Breast epithelium (tissue), 4 donors: ENCODE results near the gene UNC80. TPM values are rescaled to one million over a fixed set of nuclear protein-coding genes. Genes with fewer than 3 reads are reported as not detected.

Experiments used
- DNase-seq, 2 donors: peaks; one replicate each; pipeline ENCODE4 v3.0.0-alpha.2; 2019; ENCODE audit warnings: low spot score in 2 of 2
- H3K27ac ChIP-seq, 2 donors: fragments of 200-600 bp; sonication (generic) in 1 of 2; one replicate each; pipeline ENCODE4 v1.5.1; 2016 to 2019; ENCODE audit warnings: mild to moderate bottlenecking in 1 of 2
- H3K27me3 ChIP-seq, 2 donors: fragments of 200-600 bp; sonication (generic) in 1 of 2; one replicate each; pipeline versions ENCODE4 v1.5.1 to v1.6.0; 2017 to 2019; ENCODE audit warnings: control low read depth in 1 of 2, mild to moderate bottlenecking in 1 of 2
- H3K36me3 ChIP-seq: fragments of 200-600 bp; one replicate; pipeline ENCODE4 v1.5.1; 2019
- H3K4me1 ChIP-seq, 2 donors: fragments of 200-600 bp; sonication (generic); one replicate each; pipeline ENCODE4 v1.5.1; 2016 to 2019; ENCODE audit warnings: control low read depth in 1 of 2
- H3K4me3 ChIP-seq, 3 donors: fragments of 200-600 bp; sonication (generic); 1 replicate in 2 of 3; 2 replicates in 1 of 3; pipeline ENCODE4 v1.5.1; 2016 to 2019; ENCODE audit warnings: mild to moderate bottlenecking in 3 of 3, moderate library complexity in 2 of 3
- H3K9me3 ChIP-seq, 2 donors: fragments of 200-600 bp; sonication (generic) in 1 of 2; one replicate each; pipeline ENCODE4 v1.5.1; 2016 to 2019; ENCODE audit warnings: control low read depth in 1 of 2
- POLR2A ChIP-seq: fragments of 450-650 bp; IDR thresholded peaks from one replicate; pipeline ENCODE4 v1.6.1; 2016; ENCODE audit warnings: antibody characterized with exemption, mild to moderate bottlenecking, moderate library complexity
- POLR2AphosphoS5 ChIP-seq, 3 donors: sonication (generic); formaldehyde crosslinking; IDR thresholded peaks; one replicate each; pipeline ENCODE4 v1.6.1; 2017; ENCODE audit warnings: antibody characterized with exemption in 3 of 3
- intact Hi-C: fragments of 100-400 bp; cut with DNase I; formaldehyde crosslinking; loops from one replicate; pipeline ENCODE4 v1.15.1; 2023; ENCODE audit warnings: low total_unique reads
- total RNA-seq, 3 donors: library from RNA; depleted of rRNA; stranded (reverse); fragments of >200 nt; gene quantifications; one replicate each; pipeline ENCODE4 v1.1.0, GENCODE V29; 2016
- TF ChIP-seq, protein P1 (sequence below), 3 donors: fragments of 450-650 bp; IDR thresholded peaks; one replicate each; pipeline ENCODE4 v1.5.1; 2016 to 2017; ENCODE audit warnings: antibody characterized with exemption in 3 of 3, mild to moderate bottlenecking in 3 of 3, moderate library complexity in 3 of 3

The UNC80 gene
- total RNA-seq, 3 donors from 2014 or later: under 0.01 TPM; not detected in 2

DNA sequence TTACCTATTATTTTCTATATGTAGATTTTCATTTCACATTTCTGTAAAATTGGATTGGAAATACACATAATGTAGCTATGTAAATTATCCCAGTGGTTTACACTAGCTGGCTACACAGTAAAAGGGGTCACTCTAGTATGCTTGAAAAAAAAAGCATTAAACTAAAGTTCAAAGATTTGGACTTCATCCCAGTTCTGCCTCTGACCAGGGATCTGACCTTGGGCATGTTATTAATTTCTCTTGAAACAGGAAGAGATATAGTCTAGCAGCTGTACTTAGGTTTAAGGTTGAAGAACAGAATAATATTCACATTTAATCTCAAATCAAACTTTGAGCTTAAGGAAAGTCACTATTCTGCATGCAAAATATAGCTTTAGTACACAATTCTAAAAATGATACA is 166.3 kb downstream of the UNC80 start:
- TF ChIP-seq POLR2A: no peak
- TF ChIP-seq, protein P1, sequence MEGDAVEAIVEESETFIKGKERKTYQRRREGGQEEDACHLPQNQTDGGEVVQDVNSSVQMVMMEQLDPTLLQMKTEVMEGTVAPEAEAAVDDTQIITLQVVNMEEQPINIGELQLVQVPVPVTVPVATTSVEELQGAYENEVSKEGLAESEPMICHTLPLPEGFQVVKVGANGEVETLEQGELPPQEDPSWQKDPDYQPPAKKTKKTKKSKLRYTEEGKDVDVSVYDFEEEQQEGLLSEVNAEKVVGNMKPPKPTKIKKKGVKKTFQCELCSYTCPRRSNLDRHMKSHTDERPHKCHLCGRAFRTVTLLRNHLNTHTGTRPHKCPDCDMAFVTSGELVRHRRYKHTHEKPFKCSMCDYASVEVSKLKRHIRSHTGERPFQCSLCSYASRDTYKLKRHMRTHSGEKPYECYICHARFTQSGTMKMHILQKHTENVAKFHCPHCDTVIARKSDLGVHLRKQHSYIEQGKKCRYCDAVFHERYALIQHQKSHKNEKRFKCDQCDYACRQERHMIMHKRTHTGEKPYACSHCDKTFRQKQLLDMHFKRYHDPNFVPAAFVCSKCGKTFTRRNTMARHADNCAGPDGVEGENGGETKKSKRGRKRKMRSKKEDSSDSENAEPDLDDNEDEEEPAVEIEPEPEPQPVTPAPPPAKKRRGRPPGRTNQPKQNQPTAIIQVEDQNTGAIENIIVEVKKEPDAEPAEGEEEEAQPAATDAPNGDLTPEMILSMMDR (IDR thresholded peaks at IDR 0.05): no peak
- TF ChIP-seq POLR2AphosphoS5 (IDR thresholded peaks at IDR 0.05): no peak
- intact Hi-C loops: loop anchor here (2.0 kb wide), 1 partner anchor 43 kb away; no protein-coding TSS in a partner anchor
- Histone ChIP-seq H3K9me3 (no peaks in the 10 kb centered on the region), H3K4me3 (no peak overlapping the region), H3K27ac (no peak overlapping the region), H3K36me3 (no peaks in the 10 kb centered on the region), H3K4me1 (no peaks in the 10 kb centered on the region), H3K27me3 (no peaks in the 10 kb centered on the region)
- no peak for DNase-seq

GRCh38 chr2:209938906-209939305 is 167.3 kb downstream of the UNC80 start:
- H3K36me3 ChIP-seq: no peaks in the 10 kb centered on the region
- intact Hi-C loops: no loop called here
- no peaks in the 10 kb centered on the region for H3K27me3 ChIP-seq
- no peaks in the 10 kb centered on the region for H3K9me3 ChIP-seq
- no peaks in the 10 kb centered on the region for H3K4me1 ChIP-seq
- H3K27ac ChIP-seq: no peak overlapping the region
- TF ChIP-seq POLR2AphosphoS5 (IDR thresholded peaks at IDR 0.05): no peak
- DNase-seq: no peak
- H3K4me3 ChIP-seq: no peak overlapping the region

DNA sequence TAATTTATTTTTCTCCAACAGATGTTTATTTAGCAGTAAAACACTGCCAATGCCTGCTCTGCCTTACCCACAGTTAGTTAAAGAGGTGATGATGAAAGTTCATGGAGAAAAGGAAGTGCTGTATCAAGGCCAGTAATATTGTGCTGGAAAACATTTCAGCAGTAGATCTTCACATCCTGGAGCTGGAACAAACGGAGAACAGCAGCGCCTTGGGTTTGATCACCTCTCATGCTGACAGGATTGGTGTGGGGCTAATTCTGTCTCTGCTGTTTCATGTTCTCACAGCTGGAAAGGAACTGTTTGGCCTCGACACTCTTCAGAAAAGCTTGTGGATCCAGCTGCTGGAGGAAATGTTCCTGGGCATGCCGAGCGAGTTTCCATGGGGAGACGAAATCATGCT is 169.3 kb downstream of the UNC80 start:
- no peaks in the 10 kb centered on the region for H3K4me1 ChIP-seq
- no peak overlapping the region for H3K4me3 ChIP-seq
- TF ChIP-seq, protein P1 (IDR thresholded peaks at IDR 0.05): no peak
- TF ChIP-seq POLR2AphosphoS5 (IDR thresholded peaks at IDR 0.05): no peak
- TF ChIP-seq POLR2A: no peak
- no peak for DNase-seq
- intact Hi-C loops: no loop called here
- no peaks in the 10 kb centered on the region for H3K27me3 ChIP-seq
- H3K36me3 ChIP-seq: no peaks in the 10 kb centered on the region
- no peaks in the 10 kb centered on the region for H3K9me3 ChIP-seq
- no peak overlapping the region for H3K27ac ChIP-seq

GRCh38 chr2:209942426-209942825 is 170.8 kb downstream of the UNC80 start:
- no peak for DNase-seq
- Histone ChIP-seq H3K27me3 (no peaks in the 10 kb centered on the region), H3K9me3 (no peaks in the 10 kb centered on the region), H3K4me3 (no peak overlapping the region), H3K4me1 (no peaks in the 10 kb centered on the region), H3K27ac (no peak overlapping the region), H3K36me3 (no peaks in the 10 kb centered on the region)
- intact Hi-C loops: no loop called here
- TF ChIP-seq POLR2A (no peak), POLR2AphosphoS5 (IDR thresholded peaks at IDR 0.05) (no peak)
- TF ChIP-seq, protein P1 (IDR thresholded peaks at IDR 0.05): no peak

- no peak for DNase-seq
- no peaks in the 10 kb centered on the region for H3K36me3 ChIP-seq
- no peaks in the 10 kb centered on the region for H3K9me3 ChIP-seq
- H3K4me3 ChIP-seq: no peak overlapping the region
- intact Hi-C loops: no loop called here
- TF ChIP-seq POLR2AphosphoS5 (IDR thresholded peaks at IDR 0.05) (no peak), POLR2A (no peak)
- TF ChIP-seq, protein P1 (IDR thresholded peaks at IDR 0.05): no peak
- H3K4me1 ChIP-seq: no peaks in the 10 kb centered on the region
- no peaks in the 10 kb centered on the region for H3K27me3 ChIP-seq
- H3K27ac ChIP-seq: no peak overlapping the region
These were observed 171.4 kb downstream of the UNC80 start for GRCh38 chr2:209942936-209943605.
